Ovary (tissue), 3 donors: Measurements from ENCODE around the gene DAB2IP.

Experiments
- CTCF ChIP-seq, 3 donors: fragments of 450-650 bp in 2 of 3; fragments of 200-600 bp in 1 of 3; IDR thresholded peaks; one replicate each; pipeline versions ENCODE4 v1.5.1 to v1.8.0; 2016 to 2022; ENCODE audit warnings: antibody characterized with exemption in 3 of 3, mild to moderate bottlenecking in 1 of 3
- POLR2A ChIP-seq: fragments of 450-650 bp; IDR thresholded peaks from one replicate; pipeline ENCODE4 v1.6.1; 2017; ENCODE audit warnings: antibody characterized with exemption, mild to moderate bottlenecking, moderate library complexity
- donor health status: DM: no; HTN: no; CAD: no.

GRCh38 chr9:121823451-121824169 is 172.2 kb downstream of the DAB2IP start:
- TF ChIP-seq CTCF (IDR thresholded peaks at IDR 0.05) (no peak), POLR2A (no peak)
